Breast epithelium (tissue), 3 donors: ENCODE measurements around the gene PAXIP1.

Experiments used
- POLR2A ChIP-seq: fragments of 450-650 bp; IDR thresholded peaks from one replicate; pipeline ENCODE4 v1.6.1; 2016; ENCODE audit warnings: antibody characterized with exemption, mild to moderate bottlenecking, moderate library complexity
- POLR2AphosphoS5 ChIP-seq, 3 donors: sonication (generic); formaldehyde crosslinking; IDR thresholded peaks; one replicate each; pipeline ENCODE4 v1.6.1; 2017; ENCODE audit warnings: antibody characterized with exemption in 3 of 3
- TF ChIP-seq, protein P1 (sequence below), 3 donors: fragments of 450-650 bp; IDR thresholded peaks; one replicate each; pipeline ENCODE4 v1.5.1; 2016 to 2017; ENCODE audit warnings: antibody characterized with exemption in 3 of 3, mild to moderate bottlenecking in 3 of 3, moderate library complexity in 3 of 3

DNA sequence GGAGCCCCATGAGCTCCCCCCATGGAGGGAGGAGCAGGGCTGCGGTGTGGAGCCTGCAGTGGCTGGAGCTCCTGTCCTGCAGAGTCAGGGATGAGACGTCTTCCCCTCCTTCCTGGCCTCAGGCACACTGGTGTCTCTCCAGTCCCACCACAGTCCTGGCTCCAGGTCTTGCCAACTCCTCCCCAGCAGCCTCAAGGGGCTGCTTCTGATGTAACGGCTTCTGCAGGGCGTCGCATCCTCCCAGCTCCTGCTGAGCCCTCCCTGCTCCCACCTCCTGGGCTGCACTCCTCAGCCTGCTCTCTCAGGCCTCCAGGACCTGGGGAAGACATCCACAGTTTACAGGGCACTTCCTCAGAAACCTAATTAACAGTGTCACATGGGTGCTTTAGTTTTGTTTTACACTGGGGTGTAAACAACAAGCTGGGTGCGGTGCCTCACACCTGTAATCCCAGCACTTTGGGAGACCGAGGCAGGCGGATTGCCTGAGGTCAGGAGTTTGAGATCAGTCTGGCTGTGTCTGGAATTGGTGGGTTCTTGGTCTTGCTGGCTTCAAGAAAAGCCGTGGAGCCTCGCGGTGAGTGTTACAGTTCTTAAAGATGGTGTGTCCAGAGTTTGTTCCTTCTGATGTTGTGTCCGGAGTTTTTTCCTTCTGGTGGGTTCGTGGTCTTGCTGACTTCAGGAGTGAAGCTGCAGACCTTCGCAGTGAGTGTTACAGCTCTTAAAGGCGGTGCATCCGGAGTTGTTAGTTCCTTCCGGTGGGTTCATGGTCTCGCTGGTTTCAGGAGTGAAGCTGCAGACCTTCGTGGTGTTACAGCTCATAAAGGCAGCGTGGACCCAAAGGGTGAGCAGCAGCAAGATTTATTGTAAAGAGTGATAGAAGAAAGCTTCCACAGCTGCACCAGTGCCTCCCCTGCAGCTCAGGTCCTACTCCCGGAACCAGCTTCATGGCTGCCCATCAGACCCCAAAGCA is 95.0 kb downstream of the PAXIP1 start:
- TF ChIP-seq, protein P1, sequence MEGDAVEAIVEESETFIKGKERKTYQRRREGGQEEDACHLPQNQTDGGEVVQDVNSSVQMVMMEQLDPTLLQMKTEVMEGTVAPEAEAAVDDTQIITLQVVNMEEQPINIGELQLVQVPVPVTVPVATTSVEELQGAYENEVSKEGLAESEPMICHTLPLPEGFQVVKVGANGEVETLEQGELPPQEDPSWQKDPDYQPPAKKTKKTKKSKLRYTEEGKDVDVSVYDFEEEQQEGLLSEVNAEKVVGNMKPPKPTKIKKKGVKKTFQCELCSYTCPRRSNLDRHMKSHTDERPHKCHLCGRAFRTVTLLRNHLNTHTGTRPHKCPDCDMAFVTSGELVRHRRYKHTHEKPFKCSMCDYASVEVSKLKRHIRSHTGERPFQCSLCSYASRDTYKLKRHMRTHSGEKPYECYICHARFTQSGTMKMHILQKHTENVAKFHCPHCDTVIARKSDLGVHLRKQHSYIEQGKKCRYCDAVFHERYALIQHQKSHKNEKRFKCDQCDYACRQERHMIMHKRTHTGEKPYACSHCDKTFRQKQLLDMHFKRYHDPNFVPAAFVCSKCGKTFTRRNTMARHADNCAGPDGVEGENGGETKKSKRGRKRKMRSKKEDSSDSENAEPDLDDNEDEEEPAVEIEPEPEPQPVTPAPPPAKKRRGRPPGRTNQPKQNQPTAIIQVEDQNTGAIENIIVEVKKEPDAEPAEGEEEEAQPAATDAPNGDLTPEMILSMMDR (IDR thresholded peaks at IDR 0.05) = no peak
- TF ChIP-seq POLR2AphosphoS5 (IDR thresholded peaks at IDR 0.05) = no peak
- TF ChIP-seq POLR2A = no peak
